ENCODE measurements around the gene CHD1L. TPM values are rescaled to one million over a fixed set of nuclear protein-coding genes. Genes with fewer than 3 reads are reported as not detected.

CHD1L gene
- total RNA-seq, 1 experiment from 2014 or later: 63.9 TPM

- Histone ChIP-seq H3K4me2 (ENCODE audit: low read length) (no peak overlapping the region), H3K4me1 (ENCODE audit: insufficient read depth, low read length) (peaks cover 8% of the 10 kb centered on the region), H3K9me2 (replicated peaks; ENCODE audit: low read length) (no peaks in the 10 kb centered on the region), H3K79me2 (ENCODE audit: low read length) (no peaks in the 10 kb centered on the region), H4K20me1 (ENCODE audit: low read length) (no peaks in the 10 kb centered on the region), H3K36me3 (ENCODE audit: low read depth, low read length) (no peaks in the 10 kb centered on the region), H3K27me3 (ENCODE audit: low read length) (no peaks in the 10 kb centered on the region), H3K4me3 (ENCODE audit: low read length) (no peak overlapping the region), H3F3A (ENCODE audit: low read length, unreplicated experiment) (no peaks in the 10 kb centered on the region), H2AFZ (ENCODE audit: low read length) (no peak overlapping the region), H3K9me3 (ENCODE audit: low read length) (no peaks in the 10 kb centered on the region), H3K27ac (ENCODE audit: low read length) (no peak overlapping the region), H3K9ac (ENCODE audit: low read length) (no peak overlapping the region)
- DNase-seq: no peak
- BruUV-seq (replicated peaks): no TSS peak
- TF ChIP-seq, protein P1, sequence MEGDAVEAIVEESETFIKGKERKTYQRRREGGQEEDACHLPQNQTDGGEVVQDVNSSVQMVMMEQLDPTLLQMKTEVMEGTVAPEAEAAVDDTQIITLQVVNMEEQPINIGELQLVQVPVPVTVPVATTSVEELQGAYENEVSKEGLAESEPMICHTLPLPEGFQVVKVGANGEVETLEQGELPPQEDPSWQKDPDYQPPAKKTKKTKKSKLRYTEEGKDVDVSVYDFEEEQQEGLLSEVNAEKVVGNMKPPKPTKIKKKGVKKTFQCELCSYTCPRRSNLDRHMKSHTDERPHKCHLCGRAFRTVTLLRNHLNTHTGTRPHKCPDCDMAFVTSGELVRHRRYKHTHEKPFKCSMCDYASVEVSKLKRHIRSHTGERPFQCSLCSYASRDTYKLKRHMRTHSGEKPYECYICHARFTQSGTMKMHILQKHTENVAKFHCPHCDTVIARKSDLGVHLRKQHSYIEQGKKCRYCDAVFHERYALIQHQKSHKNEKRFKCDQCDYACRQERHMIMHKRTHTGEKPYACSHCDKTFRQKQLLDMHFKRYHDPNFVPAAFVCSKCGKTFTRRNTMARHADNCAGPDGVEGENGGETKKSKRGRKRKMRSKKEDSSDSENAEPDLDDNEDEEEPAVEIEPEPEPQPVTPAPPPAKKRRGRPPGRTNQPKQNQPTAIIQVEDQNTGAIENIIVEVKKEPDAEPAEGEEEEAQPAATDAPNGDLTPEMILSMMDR (conservative IDR thresholded peaks at IDR 0.05; ENCODE audit: low read depth, low read length): no peak
- no peak for TF ChIP-seq EZH2 (IDR thresholded peaks at IDR 0.05; ENCODE audit: low read length, unreplicated experiment)
- no peak for TF ChIP-seq EZH2phosphoT487 (IDR thresholded peaks at IDR 0.05; ENCODE audit: borderline replicate concordance, low read length)
- ATAC-seq: no peak
- intact Hi-C loops (cut with micrococcal nuclease): no loop called here
- CTCF ChIA-PET: no interaction called here
- POLR2A ChIA-PET (ENCODE audit: unreplicated experiment): interaction anchor here (0.6 kb wide), 1 partner anchor 18 kb away, joined by 4 read pairs; no protein-coding TSS in a partner anchor
Observed at GRCh38 chr1:147210987-147211386, 31.5 kb upstream of the CHD1L start.

GRCh38 chr1:147211577-147211976, 30.9 kb upstream of the CHD1L start:
- H3K9me3 ChIP-seq (ENCODE audit: low read length): no peaks in the 10 kb centered on the region
- DNase-seq: no peak
- ChIA-PET CTCF (no interaction called here), POLR2A (ENCODE audit: unreplicated experiment) (no interaction called here)
- H3K9ac ChIP-seq (ENCODE audit: low read length): no peak overlapping the region
- peaks cover 8% of the 10 kb centered on the region for H3K4me1 ChIP-seq (ENCODE audit: insufficient read depth, low read length)
- no peaks in the 10 kb centered on the region for H3K9me2 ChIP-seq (replicated peaks; ENCODE audit: low read length)
- no peaks in the 10 kb centered on the region for H3F3A ChIP-seq (ENCODE audit: low read length, unreplicated experiment)
- no peak for ATAC-seq
- no peak overlapping the region for H3K4me2 ChIP-seq (ENCODE audit: low read length)
- H3K79me2 ChIP-seq (ENCODE audit: low read length): no peaks in the 10 kb centered on the region
- H4K20me1 ChIP-seq (ENCODE audit: low read length): no peaks in the 10 kb centered on the region
- no peak overlapping the region for H3K27ac ChIP-seq (ENCODE audit: low read length)
- intact Hi-C loops (cut with micrococcal nuclease): no loop called here
- H3K4me3 ChIP-seq (ENCODE audit: low read length): no peak overlapping the region
- no peak for TF ChIP-seq EZH2 (IDR thresholded peaks at IDR 0.05; ENCODE audit: low read length, unreplicated experiment)
- TF ChIP-seq, protein P1 (conservative IDR thresholded peaks at IDR 0.05; ENCODE audit: low read depth, low read length): no peak
- no peaks in the 10 kb centered on the region for H3K36me3 ChIP-seq (ENCODE audit: low read depth, low read length)
- H3K27me3 ChIP-seq (ENCODE audit: low read length): no peaks in the 10 kb centered on the region
- no peak overlapping the region for H2AFZ ChIP-seq (ENCODE audit: low read length)
- BruUV-seq (replicated peaks): no TSS peak

DNA sequence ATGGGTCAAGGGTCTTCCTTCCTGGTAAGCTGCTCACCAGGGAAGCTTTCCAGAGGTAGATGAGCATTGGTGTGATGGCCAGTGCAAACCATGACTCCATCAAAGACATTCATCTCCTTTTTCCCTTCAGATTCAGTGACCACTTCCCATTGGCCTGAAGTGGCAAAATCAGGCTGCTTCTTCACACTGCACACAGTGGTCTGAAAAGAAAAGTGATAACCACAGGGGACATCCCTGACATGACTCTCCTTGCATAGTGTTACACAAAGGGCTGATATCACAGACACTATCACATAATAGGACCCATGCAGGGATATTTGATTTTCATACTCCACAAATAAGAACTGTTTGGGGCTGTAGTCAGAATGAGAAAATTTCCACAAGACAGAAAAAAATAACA, 29.2 kb upstream of the CHD1L start:
- DNase-seq: no peak
- H3K4me2 ChIP-seq (ENCODE audit: low read length): no peak overlapping the region
- ChIA-PET CTCF (no interaction called here), POLR2A (ENCODE audit: unreplicated experiment) (no interaction called here)
- H4K20me1 ChIP-seq (ENCODE audit: low read length): no peaks in the 10 kb centered on the region
- no peak overlapping the region for H3K4me3 ChIP-seq (ENCODE audit: low read length)
- H3K9me2 ChIP-seq (replicated peaks; ENCODE audit: low read length): no peaks in the 10 kb centered on the region
- H3K9ac ChIP-seq (ENCODE audit: low read length): no peak overlapping the region
- H3K9me3 ChIP-seq (ENCODE audit: low read length): no peaks in the 10 kb centered on the region
- H3K27me3 ChIP-seq (ENCODE audit: low read length): no peaks in the 10 kb centered on the region
- H2AFZ ChIP-seq (ENCODE audit: low read length): no peak overlapping the region
- intact Hi-C loops (cut with micrococcal nuclease): no loop called here
- H3K36me3 ChIP-seq (ENCODE audit: low read depth, low read length): no peaks in the 10 kb centered on the region
- no peaks in the 10 kb centered on the region for H3K79me2 ChIP-seq (ENCODE audit: low read length)
- no peak overlapping the region for H3K27ac ChIP-seq (ENCODE audit: low read length)
- ATAC-seq: no peak
- no peak for TF ChIP-seq EZH2 (IDR thresholded peaks at IDR 0.05; ENCODE audit: low read length, unreplicated experiment)
- TF ChIP-seq, protein P1 (conservative IDR thresholded peaks at IDR 0.05; ENCODE audit: low read depth, low read length): no peak
- H3K4me1 ChIP-seq (ENCODE audit: insufficient read depth, low read length): peaks cover 8% of the 10 kb centered on the region
- no peaks in the 10 kb centered on the region for H3F3A ChIP-seq (ENCODE audit: low read length, unreplicated experiment)
- BruUV-seq (replicated peaks): no TSS peak

All from PC-3 (cell line).